HG03025 (cell line): Measurements from ENCODE around the gene TJAP1.
"Not testable (repeated sequence)": the region's sequence is repeated elsewhere in the genome, so short reads cannot be mapped to it uniquely, and the experiment has no call there.

Experiments
- ATAC-seq: cut with Tn5 transposase; IDR thresholded peaks from one replicate; pipeline ENCODE4 v1.9.1; 2021; ENCODE audit warnings: mild to moderate bottlenecking, moderate library complexity; ENCODE audit not compliant: unreplicated experiment, low FRiP score

Gene TJAP1

DNA sequence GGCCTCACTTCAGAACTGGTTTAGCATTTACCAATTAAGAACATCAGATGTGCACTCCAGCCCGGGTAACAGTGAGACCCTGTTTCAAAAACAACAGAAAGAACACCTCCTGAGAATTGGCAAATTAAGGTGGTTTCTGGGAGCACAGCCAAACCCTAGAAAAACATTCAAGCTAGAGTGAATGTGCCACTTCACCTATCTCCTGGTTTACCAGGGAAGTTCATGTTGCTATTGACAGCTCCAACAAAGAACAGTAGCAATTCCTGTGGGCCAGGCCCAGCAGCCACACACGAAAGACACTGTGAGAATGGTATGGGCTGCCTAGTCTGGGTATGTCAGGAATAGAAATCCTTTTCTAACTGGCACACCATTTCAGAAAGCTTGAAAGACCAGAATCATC, 44.5 kb downstream of the TJAP1 start:
- ATAC-seq: no peak

DNA sequence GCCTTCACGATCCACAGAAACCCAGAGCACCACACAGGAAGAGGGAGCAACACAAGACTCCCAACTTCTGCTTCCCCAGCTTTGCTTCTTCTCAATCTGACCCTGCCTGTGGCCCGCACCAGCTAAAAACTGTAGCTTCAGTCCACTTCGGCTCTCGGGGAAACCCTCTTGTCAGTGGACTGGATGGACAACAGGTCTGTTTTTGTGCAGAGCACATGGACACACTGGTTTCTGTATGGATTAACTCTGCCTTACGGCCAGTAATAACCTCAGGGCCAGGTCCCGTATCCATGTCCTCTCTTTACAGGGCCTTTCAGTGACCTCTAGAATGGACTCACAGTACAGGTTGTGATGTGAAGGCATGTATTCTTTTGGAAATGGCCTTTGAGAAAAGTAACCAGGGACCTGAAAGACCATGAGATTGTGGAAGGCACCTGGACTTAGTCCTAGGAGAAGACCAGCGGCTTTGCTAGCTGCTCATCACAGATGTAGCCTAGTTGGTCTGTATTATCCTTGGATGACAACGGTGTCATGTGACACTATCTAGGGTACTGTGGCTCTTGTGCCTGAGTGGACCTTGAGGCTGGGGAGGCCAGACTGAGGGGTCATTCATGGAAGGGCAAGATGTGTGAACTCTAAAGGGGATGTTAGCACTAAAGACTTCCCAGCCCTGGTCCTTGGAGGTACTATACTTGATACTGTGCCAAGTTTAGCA, 45.3 kb downstream of the TJAP1 start:
- ATAC-seq: no peak

DNA sequence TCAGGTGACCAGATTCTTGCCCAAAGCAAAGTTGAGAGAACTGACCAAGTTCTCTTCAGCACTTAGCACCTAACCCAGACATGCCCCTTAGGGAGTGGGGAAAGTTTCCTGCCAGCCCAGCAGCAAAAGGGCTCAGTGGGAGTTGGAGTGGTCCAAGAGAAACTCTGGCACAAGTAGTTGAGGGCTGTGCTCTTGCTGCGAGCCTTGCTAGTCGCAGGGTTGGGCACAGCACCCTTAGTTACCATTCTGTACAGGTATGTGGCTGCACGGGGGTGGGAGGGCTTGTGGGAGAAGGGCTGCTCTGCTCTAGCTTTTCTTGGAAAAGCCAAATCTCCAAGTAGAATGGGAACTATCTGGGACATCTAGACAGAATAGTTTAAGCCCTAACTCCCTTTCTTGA, 45.9 kb downstream of the TJAP1 start:
- ATAC-seq: no peak

DNA sequence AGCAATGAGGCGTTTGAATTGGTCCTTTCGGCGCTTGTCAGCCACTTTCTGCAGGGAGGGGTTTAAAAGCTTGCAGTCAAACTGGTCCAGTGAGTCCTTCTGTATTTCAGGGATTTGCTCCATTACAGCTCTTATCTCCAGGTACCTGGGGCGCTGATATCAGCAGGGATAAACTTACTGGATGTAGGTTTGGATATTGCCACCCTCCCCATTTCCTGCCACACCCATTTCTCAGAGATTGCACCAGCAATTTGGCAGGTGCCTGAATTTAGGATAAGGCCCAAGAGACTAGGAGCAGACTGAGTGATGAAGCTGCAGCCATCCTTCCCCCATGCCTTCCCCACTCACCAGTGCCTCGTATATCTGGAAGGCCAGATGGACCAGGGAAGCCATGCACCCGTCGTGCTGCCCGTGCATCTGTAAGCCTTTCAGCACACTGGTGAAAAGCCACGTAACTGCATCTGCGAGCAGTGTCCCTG, 47.2 kb downstream of the TJAP1 start:
- no peak for ATAC-seq

DNA sequence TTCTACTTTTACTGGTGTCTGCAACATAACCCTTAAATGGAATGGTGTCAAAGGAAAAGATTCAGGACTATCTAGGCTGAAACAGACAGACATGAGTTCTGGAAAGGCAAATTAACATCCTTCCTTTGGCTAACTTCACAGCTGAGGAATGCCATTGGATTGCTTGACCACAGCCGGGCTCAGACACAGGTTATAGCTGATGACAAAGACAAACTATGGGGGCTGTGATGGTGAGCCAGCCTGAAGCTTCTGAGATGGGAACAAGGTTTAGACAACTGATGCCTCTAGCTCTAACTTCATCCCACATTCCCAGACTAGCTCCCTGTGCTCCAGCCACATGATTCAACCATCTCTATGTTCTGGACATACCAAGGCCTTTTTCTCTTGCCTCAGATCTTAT, 54.8 kb downstream of the TJAP1 start:
- ATAC-seq: no peak

DNA sequence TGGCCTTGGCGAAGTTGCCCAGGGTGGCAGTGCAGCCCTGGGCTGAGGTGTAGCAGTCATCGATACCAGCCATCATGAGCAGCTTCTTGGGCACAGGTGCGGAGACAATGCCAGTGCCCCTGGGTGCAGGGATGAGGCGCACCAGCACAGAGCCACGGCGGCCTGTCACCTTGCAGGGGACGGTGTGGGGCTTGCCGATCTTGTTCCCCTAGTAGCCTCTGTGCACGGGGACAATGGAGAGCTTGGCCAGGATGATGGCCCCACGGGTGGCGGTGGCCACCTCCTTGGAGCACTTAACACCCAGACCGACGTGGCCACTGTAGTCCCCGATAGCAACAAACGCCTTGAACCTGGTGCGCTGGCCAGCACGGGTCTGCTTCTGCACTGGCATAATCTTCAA, 61.6 kb downstream of the TJAP1 start:
- ATAC-seq: not testable (repeated sequence)

DNA sequence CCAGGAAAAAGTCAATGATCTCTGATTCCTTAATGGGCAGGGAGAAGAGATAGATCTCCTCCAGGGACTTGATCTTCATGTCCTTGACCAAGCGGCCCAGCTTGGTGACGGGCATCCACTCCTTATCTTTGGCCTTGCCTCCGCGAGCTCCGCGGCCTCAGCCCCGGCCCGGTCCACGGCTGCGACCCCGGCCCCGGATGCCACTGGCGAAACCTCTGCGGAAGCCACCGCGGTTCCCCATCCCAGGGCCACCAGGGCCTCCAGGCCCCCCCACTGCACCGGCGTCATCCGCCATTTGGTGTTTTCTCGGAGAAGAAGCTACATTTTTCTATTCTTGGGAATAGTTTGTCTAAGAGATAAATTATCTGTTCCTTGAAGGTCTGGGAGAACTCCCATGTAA, 62.0 kb downstream of the TJAP1 start:
- ATAC-seq: not testable (repeated sequence)

DNA sequence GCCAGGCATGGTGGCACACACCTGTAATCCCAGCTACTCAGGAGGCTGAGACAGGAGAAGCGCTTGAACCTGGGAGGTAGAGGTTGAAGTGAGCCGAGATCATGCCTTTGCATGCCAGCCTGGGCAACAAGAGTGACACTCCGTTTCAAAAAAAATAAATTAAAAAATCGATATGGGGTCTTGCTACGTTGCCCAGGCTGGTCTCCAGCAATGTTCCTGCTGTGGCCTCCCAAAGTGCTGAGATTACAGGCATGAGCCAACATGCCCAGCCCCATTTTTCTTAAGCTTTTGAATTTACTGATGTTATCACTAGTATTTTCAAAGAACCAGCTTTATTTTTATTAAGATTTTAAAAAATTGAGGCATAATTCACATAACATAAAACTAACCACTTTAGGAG, 63.1 kb downstream of the TJAP1 start:
- ATAC-seq: no peak

DNA sequence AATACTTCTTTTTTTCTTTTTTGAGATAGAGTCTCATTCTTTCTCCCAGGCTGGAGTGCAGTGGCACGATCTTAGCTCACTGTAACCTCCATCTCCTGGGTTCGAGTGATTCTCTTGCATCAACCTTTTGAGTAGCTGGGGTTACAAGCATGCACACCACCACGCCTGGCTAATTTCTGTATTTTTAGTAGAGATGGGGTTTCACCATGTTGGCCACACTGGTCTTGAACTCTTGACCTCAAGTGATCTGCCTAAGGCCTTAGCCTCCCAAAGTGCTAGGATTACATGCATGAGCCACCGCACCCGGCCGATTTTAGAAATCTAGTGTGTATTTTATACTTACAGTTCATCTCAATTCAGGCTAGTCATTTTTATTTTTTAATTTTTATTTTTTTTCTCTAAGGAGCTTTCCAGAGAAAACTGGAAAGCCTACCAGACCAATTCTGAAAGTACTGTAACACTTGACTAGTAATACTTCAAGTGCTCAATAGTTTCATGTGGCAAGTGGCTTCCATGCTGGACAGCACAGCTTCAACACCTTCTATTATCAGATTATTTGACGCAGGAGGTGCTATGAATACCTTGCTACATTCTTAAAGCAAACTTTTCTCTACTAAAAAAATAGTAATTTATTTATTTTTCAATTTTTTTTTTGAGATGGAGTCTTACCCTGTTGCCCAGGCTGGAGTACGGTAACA, 64.6 kb downstream of the TJAP1 start:
- no peak for ATAC-seq

DNA sequence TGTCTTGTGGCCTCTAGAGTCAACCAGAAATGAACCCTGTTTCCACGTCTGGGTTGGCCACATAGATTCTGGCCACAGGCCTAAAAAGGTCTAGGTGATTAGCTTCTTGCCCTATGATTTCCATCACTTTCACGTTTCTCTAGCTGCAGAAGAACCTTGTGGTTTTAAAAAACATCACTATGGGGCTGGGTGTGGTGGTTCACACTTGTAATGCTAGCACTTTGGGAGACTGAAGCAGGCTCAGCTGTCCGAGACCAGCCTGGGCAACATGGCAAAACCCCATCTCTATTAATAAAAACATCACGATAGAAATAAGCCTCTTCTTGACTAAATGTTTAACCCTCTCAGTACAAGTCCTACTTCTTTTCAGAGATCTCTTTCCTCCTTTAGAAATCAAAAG, 67.1 kb downstream of the TJAP1 start:
- no peak for ATAC-seq

DNA sequence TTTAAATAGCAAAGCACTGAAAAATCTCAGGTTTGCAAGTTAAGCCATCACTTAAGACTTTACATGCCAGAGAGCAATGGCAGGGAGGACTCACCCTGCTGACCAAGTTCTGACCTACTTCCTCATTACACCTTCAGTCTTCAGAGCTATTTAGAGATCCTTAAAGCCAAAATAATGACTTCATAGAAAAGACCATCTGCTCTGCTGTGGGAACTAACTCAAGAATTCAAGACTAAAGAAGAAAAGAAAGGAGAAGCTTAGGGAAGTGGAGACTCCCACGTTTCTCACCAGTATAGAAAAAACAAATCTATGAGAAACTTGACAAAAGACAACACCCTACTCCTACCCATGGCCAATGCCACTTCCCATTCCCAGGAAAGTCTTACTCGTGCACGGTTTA, 69.9 kb downstream of the TJAP1 start:
- ATAC-seq: no peak
